ENCODE measurements around the gene GHR. TPM values are rescaled to one million over a fixed set of nuclear protein-coding genes. Genes with fewer than 3 reads are reported as not detected.

The GHR gene
- total and polyA plus RNA-seq, 2 of the 8 experiments (the other 6 are each of a cell fraction or from before 2014, with no cell fraction given) = 0.15 to 0.19 TPM

DNA sequence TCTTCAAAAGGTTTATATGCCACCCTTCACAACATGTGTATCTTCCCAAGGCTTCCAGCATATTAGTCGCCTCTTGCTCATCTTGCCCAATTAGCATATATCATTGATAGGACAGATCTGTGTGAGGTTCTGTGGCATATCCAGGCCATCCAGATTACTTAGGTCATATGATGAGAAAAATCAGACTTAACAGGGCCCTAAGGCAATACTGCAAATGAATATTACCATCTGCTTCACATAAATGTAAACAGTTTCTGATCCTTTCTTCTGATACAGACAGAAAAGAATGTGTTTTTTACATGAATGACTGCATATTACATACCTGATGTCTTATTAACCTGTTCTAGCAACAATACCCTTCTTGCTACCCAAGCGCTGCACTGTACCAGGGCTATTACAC, 41.3 kb upstream of the GHR start:
- Histone ChIP-seq H2BK15ac (ENCODE audit: low read length) (no peak overlapping the region), H2BK120ac (replicated peaks; ENCODE audit: low read depth, low read length) (no peak overlapping the region), H3K4ac (replicated peaks; ENCODE audit: insufficient read length, low read depth, low read length) (no peak overlapping the region), H3K23me2 (ENCODE audit: low read depth, low read length) (no peaks in the 10 kb centered on the region), H4K8ac (ENCODE audit: extremely low read depth, insufficient read depth, low read length) (no peak overlapping the region), H2BK12ac (ENCODE audit: low read depth, low read length) (no peak overlapping the region), H3K56ac (replicated peaks; ENCODE audit: insufficient read length, low read depth, low read length) (no peak overlapping the region), H4K91ac (replicated peaks; ENCODE audit: insufficient read length, low read length) (no peak overlapping the region), H3K4me1 (replicated peaks in 1 of 4; ENCODE audit: control insufficient read depth in 3 of 4, insufficient read depth in 4 of 4, low read length in 3 of 4) (no peaks in the 10 kb centered on the region), H3K79me1 (ENCODE audit: low read depth, low read length) (no peaks in the 10 kb centered on the region), H3K36me3 (ENCODE audit: control insufficient read depth in 2 of 4, insufficient read depth in 4 of 4, low read length in 3 of 4) (no peaks in the 10 kb centered on the region), H2BK20ac (ENCODE audit: low read length) (no peak overlapping the region), H3K27me3 (replicated peaks in 1 of 4; ENCODE audit: control insufficient read depth in 3 of 4, extremely low read depth in 1 of 4, insufficient read depth in 3 of 4, low read length in 3 of 4) (no peaks in the 10 kb centered on the region), H3K27ac (ENCODE audit: low read depth, low read length) (no peak overlapping the region), H2AFZ (ENCODE audit: low read length) (no peak overlapping the region), H2BK5ac (ENCODE audit: low read depth, low read length) (no peak overlapping the region), H3K79me2 (ENCODE audit: control insufficient read depth in 1 of 2, insufficient read depth in 2 of 2, low read length in 2 of 2) (no peaks in the 10 kb centered on the region), H3K18ac (ENCODE audit: extremely low read depth, low read length) (no peak overlapping the region), H3K23ac (ENCODE audit: insufficient read length) (no peak overlapping the region), H4K5ac (ENCODE audit: insufficient read length, low read depth, low read length) (no peak overlapping the region), H3K14ac (ENCODE audit: insufficient read length) (no peak overlapping the region), H3K4me3 (ENCODE audit: extremely low read depth in 1 of 4, insufficient read depth in 2 of 4, low read depth in 3 of 4, low read length in 4 of 4) (no peak overlapping the region), H4K20me1 (replicated peaks in 1 of 2; ENCODE audit: control insufficient read depth in 1 of 2, insufficient read depth in 2 of 2, low read length in 2 of 2) (no peaks in the 10 kb centered on the region), H2AK5ac (ENCODE audit: low read depth, low read length) (no peak overlapping the region), H3K4me2 (ENCODE audit: insufficient read depth in 1 of 2, low read depth in 2 of 2, low read length in 2 of 2) (no peak overlapping the region), H3K9ac (replicated peaks in 1 of 4; ENCODE audit: extremely low read depth in 1 of 4, low read depth in 3 of 4, low read length in 3 of 4) (no peak overlapping the region), H3K9me3 (ENCODE audit: insufficient read depth in 2 of 2, low read depth in 1 of 2, low read length in 1 of 2) (no peaks in the 10 kb centered on the region)
- POLR2A ChIA-PET (ENCODE audit: partially characterized antibody) = no interaction called here
- TF ChIP-seq PHF8 (conservative IDR thresholded peaks at IDR 0.05; ENCODE audit: low read depth, low read length) (no peak), TAF7 (optimal IDR thresholded peaks at IDR 0.05; ENCODE audit: borderline replicate concordance, low read depth, low read length) (no peak), CEBPB (IDR thresholded peaks at IDR 0.05; ENCODE audit: low read depth, low read length) (no peak), JUND (IDR thresholded peaks at IDR 0.05; ENCODE audit: low read length) (no peak), SP4 (IDR thresholded peaks at IDR 0.05; ENCODE audit: low read length) (no peak), BACH1 (IDR thresholded peaks at IDR 0.05; ENCODE audit: low read length) (no peak), TEAD4 (IDR thresholded peaks at IDR 0.05; ENCODE audit: low read depth, low read length) (no peak), NANOG (IDR thresholded peaks at IDR 0.05; ENCODE audit: insufficient read depth, low read depth, low read length, poor library complexity, severe bottlenecking) (no peak)
- TF ChIP-seq, protein P1, sequence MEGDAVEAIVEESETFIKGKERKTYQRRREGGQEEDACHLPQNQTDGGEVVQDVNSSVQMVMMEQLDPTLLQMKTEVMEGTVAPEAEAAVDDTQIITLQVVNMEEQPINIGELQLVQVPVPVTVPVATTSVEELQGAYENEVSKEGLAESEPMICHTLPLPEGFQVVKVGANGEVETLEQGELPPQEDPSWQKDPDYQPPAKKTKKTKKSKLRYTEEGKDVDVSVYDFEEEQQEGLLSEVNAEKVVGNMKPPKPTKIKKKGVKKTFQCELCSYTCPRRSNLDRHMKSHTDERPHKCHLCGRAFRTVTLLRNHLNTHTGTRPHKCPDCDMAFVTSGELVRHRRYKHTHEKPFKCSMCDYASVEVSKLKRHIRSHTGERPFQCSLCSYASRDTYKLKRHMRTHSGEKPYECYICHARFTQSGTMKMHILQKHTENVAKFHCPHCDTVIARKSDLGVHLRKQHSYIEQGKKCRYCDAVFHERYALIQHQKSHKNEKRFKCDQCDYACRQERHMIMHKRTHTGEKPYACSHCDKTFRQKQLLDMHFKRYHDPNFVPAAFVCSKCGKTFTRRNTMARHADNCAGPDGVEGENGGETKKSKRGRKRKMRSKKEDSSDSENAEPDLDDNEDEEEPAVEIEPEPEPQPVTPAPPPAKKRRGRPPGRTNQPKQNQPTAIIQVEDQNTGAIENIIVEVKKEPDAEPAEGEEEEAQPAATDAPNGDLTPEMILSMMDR (IDR thresholded peaks at IDR 0.05; ENCODE audit: control extremely low read depth in 1 of 3, insufficient read depth in 1 of 3, low read depth in 1 of 3, low read length in 3 of 3) = no peak
- TF ChIP-seq, protein P2, sequence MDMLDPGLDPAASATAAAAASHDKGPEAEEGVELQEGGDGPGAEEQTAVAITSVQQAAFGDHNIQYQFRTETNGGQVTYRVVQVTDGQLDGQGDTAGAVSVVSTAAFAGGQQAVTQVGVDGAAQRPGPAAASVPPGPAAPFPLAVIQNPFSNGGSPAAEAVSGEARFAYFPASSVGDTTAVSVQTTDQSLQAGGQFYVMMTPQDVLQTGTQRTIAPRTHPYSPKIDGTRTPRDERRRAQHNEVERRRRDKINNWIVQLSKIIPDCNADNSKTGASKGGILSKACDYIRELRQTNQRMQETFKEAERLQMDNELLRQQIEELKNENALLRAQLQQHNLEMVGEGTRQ (IDR thresholded peaks at IDR 0.05; ENCODE audit: low read length) = no peak
- CTCF ChIA-PET (ENCODE audit: partially characterized antibody) = interaction anchor here (0.5 kb wide), 1 partner anchor 10 kb away, joined by 3 read pairs; no protein-coding TSS in a partner anchor
- FAIRE-seq (no peak), DNase-seq (ENCODE audit: low read depth in 1 of 2, low spot score in 2 of 2) (no peak)
- 86% methylated on average over 2 of the region's 2 CpGs; no CpG with 5 or more reads in 1 of the 2 experiments for WGBS, 2 experiments (ENCODE audit: extremely low coverage in 1 of 2, insufficient coverage in 1 of 2, insufficient read length in 1 of 2, insufficient replicate concordance in 2 of 2, low coverage in 1 of 2, low lambda C conversion rate in 2 of 2, missing lambda C conversion rate in 1 of 2)

Data from H1 (cell line).